Measurements from ENCODE around the gene DACH1. TPM values are rescaled to one million over a fixed set of nuclear protein-coding genes. Genes with fewer than 3 reads are reported as not detected.

The DACH1 gene
- total RNA-seq, 1 experiment from 2014 or later: not detected

DNA sequence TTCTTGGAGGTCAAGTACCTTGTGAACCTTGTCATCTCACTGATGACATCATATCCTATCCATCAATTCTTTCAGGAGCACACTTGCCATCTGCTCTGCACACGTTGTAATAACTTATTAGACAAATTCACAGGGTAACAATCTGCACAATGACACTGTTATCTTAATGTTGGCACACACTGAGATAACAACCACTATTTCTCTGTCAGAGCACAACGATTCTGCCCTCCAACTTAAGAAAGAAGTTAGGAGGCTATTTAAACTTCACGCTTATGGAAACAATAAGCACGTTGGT, 351.3 kb downstream of the DACH1 start:
- H2AFZ ChIP-seq (ENCODE audit: low read depth, low read length, poor library complexity, severe bottlenecking): no peak overlapping the region
- no peaks in the 10 kb centered on the region for H3K79me2 ChIP-seq (ENCODE audit: insufficient read depth, low read length)
- intact Hi-C loops (cut with micrococcal nuclease): no loop called here
- H4K20me1 ChIP-seq (ENCODE audit: insufficient read depth): no peaks in the 10 kb centered on the region
- ChIA-PET CTCF (no interaction called here), POLR2A (no interaction called here), RAD21 (ENCODE audit: low non-redundant PET in 1 of 2, low total read pairs in 2 of 2, uncharacterized antibody in 2 of 2, unreplicated experiment in 2 of 2) (no interaction called here)
- H3K9ac ChIP-seq (ENCODE audit: low read length): no peak overlapping the region
- no TSS peak for BruUV-seq (replicated peaks)
- H3K27ac ChIP-seq (ENCODE audit: low read depth, low read length): no peak overlapping the region
- H3K9me2 ChIP-seq (ENCODE audit: insufficient read depth): no peaks in the 10 kb centered on the region
- no peak overlapping the region for H3K4me2 ChIP-seq (ENCODE audit: low read length)
- DNase-seq (ENCODE audit: low read depth, low spot score): no peak
- no peaks in the 10 kb centered on the region for H3K27me3 ChIP-seq (ENCODE audit: insufficient read depth, low read length)
- no peak for TF ChIP-seq ELF1 (IDR thresholded peaks at IDR 0.05; ENCODE audit: borderline replicate concordance, low read depth)
- no peaks in the 10 kb centered on the region for H3K9me3 ChIP-seq (ENCODE audit: control insufficient read depth in 1 of 2, insufficient read depth in 1 of 2, low read depth in 1 of 2, low read length in 2 of 2)
- H3K36me3 ChIP-seq (ENCODE audit: control insufficient read depth in 1 of 2, insufficient read depth in 2 of 2, low read length in 2 of 2): no peaks in the 10 kb centered on the region
- ATAC-seq: no peak
- no peaks in the 10 kb centered on the region for H3K4me1 ChIP-seq (ENCODE audit: control insufficient read depth in 1 of 2, insufficient read depth in 2 of 2, low read length in 2 of 2)
- H3K4me3 ChIP-seq (replicated peaks in 1 of 2; ENCODE audit: low read depth in 1 of 2, low read length in 2 of 2): no peak overlapping the region

DNA sequence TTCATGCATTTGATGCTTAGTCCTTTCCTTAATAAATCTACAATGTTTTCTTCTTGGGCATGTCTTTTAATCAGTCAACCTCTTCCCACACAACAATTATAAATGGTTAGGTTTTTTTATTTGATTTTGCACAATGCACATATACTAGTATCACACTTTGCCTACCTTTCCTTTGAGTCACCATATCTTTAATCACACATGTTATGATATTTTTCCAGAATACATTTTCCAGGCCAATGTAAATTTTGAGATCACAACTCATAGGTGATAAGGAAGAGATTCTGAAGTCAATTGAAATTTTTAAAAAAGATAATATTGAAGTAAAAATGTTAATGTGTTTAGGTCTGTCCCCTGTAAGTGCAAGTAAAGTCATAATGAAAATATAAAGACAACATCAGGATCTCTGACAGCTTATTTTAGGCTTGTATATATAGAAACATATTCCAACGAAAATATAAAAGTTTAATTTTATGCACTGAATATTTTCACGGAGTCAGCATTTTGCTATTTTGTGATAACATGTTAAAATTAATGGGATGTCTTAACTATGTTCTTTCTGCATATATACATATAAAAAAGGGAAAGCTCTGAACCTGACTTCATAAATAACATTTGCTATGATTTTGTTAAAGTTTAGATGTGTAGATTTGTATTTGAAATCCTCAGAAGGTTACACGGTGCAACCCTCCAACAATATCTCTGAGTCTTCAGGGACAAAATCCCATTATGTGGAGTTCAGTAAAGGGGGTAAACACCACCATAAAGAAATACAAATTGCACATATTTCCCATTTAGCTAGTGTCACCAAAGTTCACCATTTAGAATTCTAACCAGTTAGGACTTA, 351.9 kb downstream of the DACH1 start:
- H3K79me2 ChIP-seq (ENCODE audit: insufficient read depth, low read length): no peaks in the 10 kb centered on the region
- TF ChIP-seq ELF1 (IDR thresholded peaks at IDR 0.05; ENCODE audit: borderline replicate concordance, low read depth): no peak
- TF ChIP-seq, protein P1, sequence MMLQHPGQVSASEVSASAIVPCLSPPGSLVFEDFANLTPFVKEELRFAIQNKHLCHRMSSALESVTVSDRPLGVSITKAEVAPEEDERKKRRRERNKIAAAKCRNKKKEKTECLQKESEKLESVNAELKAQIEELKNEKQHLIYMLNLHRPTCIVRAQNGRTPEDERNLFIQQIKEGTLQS (IDR thresholded peaks at IDR 0.05): no peak
- no peak for TF ChIP-seq EZH2phosphoT487 (IDR thresholded peaks at IDR 0.05; ENCODE audit: borderline replicate concordance)
- no peak for TF ChIP-seq SP1 (IDR thresholded peaks at IDR 0.05; ENCODE audit: low read depth)
- no peak for TF ChIP-seq YY1 (IDR thresholded peaks at IDR 0.05; ENCODE audit: extremely low read depth, insufficient replicate concordance, low read depth, low read length)
- TF ChIP-seq, protein P2, sequence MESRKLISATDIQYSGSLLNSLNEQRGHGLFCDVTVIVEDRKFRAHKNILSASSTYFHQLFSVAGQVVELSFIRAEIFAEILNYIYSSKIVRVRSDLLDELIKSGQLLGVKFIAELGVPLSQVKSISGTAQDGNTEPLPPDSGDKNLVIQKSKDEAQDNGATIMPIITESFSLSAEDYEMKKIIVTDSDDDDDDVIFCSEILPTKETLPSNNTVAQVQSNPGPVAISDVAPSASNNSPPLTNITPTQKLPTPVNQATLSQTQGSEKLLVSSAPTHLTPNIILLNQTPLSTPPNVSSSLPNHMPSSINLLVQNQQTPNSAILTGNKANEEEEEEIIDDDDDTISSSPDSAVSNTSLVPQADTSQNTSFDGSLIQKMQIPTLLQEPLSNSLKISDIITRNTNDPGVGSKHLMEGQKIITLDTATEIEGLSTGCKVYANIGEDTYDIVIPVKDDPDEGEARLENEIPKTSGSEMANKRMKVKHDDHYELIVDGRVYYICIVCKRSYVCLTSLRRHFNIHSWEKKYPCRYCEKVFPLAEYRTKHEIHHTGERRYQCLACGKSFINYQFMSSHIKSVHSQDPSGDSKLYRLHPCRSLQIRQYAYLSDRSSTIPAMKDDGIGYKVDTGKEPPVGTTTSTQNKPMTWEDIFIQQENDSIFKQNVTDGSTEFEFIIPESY (IDR thresholded peaks at IDR 0.05; ENCODE audit: extremely low read depth, insufficient replicate concordance, low read length): no peak
- TF ChIP-seq, protein P3, sequence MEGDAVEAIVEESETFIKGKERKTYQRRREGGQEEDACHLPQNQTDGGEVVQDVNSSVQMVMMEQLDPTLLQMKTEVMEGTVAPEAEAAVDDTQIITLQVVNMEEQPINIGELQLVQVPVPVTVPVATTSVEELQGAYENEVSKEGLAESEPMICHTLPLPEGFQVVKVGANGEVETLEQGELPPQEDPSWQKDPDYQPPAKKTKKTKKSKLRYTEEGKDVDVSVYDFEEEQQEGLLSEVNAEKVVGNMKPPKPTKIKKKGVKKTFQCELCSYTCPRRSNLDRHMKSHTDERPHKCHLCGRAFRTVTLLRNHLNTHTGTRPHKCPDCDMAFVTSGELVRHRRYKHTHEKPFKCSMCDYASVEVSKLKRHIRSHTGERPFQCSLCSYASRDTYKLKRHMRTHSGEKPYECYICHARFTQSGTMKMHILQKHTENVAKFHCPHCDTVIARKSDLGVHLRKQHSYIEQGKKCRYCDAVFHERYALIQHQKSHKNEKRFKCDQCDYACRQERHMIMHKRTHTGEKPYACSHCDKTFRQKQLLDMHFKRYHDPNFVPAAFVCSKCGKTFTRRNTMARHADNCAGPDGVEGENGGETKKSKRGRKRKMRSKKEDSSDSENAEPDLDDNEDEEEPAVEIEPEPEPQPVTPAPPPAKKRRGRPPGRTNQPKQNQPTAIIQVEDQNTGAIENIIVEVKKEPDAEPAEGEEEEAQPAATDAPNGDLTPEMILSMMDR (IDR thresholded peaks at IDR 0.05 in 2 of 3, conservative IDR thresholded peaks at IDR 0.05 in 1 of 3; ENCODE audit: borderline replicate concordance in 1 of 3, insufficient read depth in 1 of 3, low read depth in 2 of 3, low read length in 2 of 3): no peak
- no peak for TF ChIP-seq POLR2AphosphoS5 (IDR thresholded peaks at IDR 0.05; ENCODE audit: low read depth, low read length)
- no peak for TF ChIP-seq TCF7L2 (IDR thresholded peaks at IDR 0.05; ENCODE audit: borderline replicate concordance, extremely low read depth, insufficient read depth, insufficient read length)
- no peak for TF ChIP-seq SRF (IDR thresholded peaks at IDR 0.05; ENCODE audit: low read depth)
- TF ChIP-seq POLR2A (IDR thresholded peaks at IDR 0.05; ENCODE audit: borderline replicate concordance, extremely low read depth, insufficient read depth, insufficient read length): no peak
- TF ChIP-seq, protein P4, sequence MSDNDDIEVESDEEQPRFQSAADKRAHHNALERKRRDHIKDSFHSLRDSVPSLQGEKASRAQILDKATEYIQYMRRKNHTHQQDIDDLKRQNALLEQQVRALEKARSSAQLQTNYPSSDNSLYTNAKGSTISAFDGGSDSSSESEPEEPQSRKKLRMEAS (IDR thresholded peaks at IDR 0.05): no peak
- intact Hi-C loops (cut with micrococcal nuclease): no loop called here
- no TSS peak for BruUV-seq (replicated peaks)
- RAD21 ChIA-PET (ENCODE audit: low non-redundant PET in 1 of 2, low total read pairs in 2 of 2, uncharacterized antibody in 2 of 2, unreplicated experiment in 2 of 2): no interaction called here
- POLR2A ChIA-PET: no interaction called here
- ATAC-seq: no peak
- no peak overlapping the region for H3K4me3 ChIP-seq (replicated peaks in 1 of 2; ENCODE audit: low read depth in 1 of 2, low read length in 2 of 2)
- H3K4me2 ChIP-seq (ENCODE audit: low read length): no peak overlapping the region
- H3K9ac ChIP-seq (ENCODE audit: low read length): no peak overlapping the region
- H3K36me3 ChIP-seq (ENCODE audit: control insufficient read depth in 1 of 2, insufficient read depth in 2 of 2, low read length in 2 of 2): no peaks in the 10 kb centered on the region
- no peaks in the 10 kb centered on the region for H3K9me3 ChIP-seq (ENCODE audit: control insufficient read depth in 1 of 2, insufficient read depth in 1 of 2, low read depth in 1 of 2, low read length in 2 of 2)
- no peaks in the 10 kb centered on the region for H4K20me1 ChIP-seq (ENCODE audit: insufficient read depth)
- no peaks in the 10 kb centered on the region for H3K4me1 ChIP-seq (ENCODE audit: control insufficient read depth in 1 of 2, insufficient read depth in 2 of 2, low read length in 2 of 2)
- DNase-seq (ENCODE audit: low read depth, low spot score): no peak
- CTCF ChIA-PET: no interaction called here
- no peaks in the 10 kb centered on the region for H3K27me3 ChIP-seq (ENCODE audit: insufficient read depth, low read length)
- H3K27ac ChIP-seq (ENCODE audit: low read depth, low read length): no peak overlapping the region
- H3K9me2 ChIP-seq (ENCODE audit: insufficient read depth): no peaks in the 10 kb centered on the region
- no peak overlapping the region for H2AFZ ChIP-seq (ENCODE audit: low read depth, low read length, poor library complexity, severe bottlenecking)

All from HCT116 (cell line).